ENCODE results near the gene DNAJC28.
A peak's percentile ranks its signal among the peaks of the same experiment; 100 is the strongest.
"Not testable (repeated sequence)": the region's sequence is repeated elsewhere in the genome, so short reads cannot be mapped to it uniquely, and the experiment has no call there.

Gene DNAJC28

DNA sequence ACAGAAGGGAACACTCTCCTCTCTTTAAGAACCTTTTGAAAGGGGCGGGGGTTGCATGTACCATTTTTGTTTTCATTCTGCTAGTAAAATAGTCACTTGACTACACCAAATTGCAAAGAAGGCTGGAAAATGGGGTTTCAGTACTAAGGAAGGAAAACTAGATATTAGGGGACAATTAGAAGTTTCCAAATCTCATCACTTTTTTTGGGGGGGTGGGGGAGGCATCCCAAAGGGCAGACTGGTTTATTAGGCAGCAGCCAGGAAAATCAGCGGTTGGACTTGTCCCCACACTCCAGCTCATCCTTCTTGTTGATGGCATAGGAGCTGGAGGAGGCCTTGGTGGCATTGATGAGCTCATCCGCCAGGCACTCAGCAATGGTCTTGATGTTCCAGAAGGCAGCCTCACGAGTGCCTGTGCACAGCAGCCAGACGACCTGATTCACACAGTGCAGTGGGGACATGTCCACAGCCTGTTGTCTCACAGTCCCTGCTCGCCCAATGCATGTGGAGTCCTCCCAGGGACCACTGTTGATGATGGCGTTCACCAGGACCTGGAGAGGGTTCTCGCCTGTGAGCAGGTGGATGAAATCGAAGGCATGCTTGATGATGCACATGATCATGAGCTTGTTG lies 10.1 kb downstream of the DNAJC28 start:
- DNase-seq (ENCODE audit: low read depth in 3 of 3, low spot score in 1 of 3): no peak

DNA sequence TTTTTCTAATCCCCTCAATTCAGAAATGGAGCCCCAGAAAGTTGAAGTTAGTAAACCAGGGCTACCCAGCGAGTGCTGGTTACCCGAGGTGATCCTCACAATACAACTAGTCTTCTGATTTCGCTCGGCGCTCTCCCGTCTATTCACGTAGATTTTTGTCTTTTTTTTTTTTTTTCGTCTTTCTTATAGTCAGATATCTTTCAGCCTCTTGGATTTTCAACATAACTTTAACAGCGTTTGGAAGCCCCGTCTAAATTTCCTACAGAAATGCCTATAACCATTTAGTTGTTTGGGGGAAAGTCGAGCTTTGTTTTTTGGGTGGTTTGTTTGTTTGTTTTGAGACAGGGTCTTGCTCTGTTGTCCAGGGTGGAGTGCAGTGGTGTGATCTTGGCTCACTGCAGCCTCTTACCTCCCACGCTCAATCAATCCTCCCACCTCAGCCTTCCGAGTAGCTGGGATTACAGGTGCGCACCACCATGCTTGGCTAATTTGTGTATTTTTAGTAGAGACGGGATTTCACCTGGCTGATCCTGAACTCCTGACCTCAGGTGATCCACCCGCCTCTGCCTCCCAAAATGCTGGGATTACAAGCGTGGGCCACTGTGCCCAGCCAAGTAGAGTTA lies 10.9 kb downstream of the DNAJC28 start:
- no peak for DNase-seq (ENCODE audit: low read depth in 3 of 3, low spot score in 1 of 3)

DNA sequence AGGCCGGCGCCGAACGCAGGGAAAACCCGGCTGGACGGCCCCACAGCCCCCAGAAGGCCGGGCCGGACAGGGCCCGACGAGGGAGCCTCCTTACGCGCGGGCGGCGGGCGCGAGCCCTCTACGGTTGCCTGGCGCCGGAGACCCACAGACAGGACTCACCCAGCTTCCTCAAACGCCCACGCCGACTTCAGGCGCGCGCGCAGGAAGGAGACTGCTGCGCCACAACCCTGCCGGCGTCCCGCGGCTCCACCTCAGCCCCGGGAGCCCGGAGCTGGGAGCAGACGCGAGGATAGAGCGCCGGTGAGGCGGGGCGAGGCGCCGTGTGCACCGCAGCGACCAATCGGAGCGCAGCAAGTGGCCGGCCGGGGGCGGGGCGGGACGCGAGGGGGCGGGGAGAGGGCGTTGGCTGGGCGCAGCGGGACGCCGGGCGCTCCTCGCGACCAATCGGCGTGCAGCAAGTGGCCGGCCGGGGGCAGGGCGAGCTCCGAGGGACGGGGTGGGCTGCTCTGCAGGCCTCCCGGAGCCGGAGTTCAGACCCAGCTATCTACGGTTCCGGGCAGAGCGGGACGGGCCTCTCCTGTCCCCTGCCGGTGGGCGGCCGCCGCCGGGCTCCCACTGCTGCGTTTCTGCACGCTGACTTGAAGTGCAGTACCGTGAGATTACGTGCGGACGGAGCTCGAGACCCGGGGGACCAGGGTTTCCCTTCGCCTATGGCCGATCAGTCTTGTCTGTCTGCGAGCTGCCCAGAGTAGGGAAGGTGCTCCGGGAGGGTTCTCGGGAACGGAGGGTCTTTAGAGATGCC lies 11.6 kb downstream of the DNAJC28 start, which contains the start of gene TMEM50B:
TMEM50B (minus strand) TSS at position 296 of the 802 bp plus-strand sequence. CDS start 11,089 bp downstream, outside the sequence.
- DNase-seq (ENCODE audit: low read depth in 3 of 3, low spot score in 1 of 3): peak; percentile 86 to 97 (median 94)

DNA sequence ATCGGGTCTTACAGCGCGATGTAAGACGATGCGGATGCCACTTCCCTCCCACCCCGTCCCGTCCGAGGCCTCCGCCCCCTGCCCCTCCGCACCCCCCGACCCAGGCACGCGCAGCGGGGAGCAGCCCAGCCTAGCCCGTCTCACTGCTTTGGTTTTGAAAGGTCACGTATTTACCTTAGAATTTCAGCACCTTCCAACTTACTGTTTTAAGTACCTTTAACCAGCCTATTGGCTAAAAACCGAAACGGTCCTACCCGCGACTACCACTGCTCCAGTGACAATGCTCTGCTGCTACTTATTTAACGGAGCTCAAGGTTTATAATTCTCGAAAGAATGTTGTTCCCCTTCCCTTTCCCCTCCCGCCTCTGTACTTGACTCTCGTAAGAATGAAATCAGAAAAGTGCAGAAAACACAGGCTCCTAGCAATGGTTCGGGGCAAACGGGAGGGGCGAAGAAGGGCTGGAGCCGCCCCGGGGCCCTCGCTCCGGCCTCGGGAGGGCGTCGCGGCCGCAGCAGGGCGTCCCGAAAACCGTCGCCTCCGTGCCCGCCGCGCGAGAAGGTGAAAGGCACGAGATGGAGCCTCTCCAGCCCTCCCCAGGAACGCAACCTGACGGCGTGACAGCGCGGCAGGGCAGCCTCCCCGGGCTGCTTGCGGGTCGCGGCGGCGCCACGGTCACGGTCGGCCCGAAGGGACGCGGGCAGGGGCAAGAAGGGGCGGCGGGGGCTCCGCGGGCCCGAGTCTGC lies 12.4 kb downstream of the DNAJC28 start:
- peak in 1 of 3 donors; percentile 21 for DNase-seq (ENCODE audit: low read depth in 3 of 3, low spot score in 1 of 3)

DNA sequence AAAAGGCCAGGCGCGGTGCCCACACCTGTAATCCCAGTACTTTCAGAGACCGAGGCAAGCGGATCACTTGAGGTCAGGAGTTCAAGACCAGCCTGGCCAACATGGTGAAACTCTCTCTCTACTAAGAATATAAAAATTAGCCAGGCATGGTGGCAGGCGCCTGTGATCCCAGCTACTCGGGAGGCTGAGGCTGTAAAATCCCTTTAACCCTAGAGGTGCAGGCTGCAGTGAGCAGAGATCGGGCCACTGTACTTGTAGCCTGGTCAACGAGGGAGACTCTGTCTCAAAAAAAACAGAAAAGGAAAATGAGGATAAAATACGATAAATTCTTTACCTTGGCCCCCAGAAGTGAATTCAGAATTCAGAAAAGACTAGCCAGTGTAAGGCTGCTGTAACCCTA lies 13.3 kb downstream of the DNAJC28 start:
- no peak for DNase-seq (ENCODE audit: low read depth in 3 of 3, low spot score in 1 of 3)

DNA sequence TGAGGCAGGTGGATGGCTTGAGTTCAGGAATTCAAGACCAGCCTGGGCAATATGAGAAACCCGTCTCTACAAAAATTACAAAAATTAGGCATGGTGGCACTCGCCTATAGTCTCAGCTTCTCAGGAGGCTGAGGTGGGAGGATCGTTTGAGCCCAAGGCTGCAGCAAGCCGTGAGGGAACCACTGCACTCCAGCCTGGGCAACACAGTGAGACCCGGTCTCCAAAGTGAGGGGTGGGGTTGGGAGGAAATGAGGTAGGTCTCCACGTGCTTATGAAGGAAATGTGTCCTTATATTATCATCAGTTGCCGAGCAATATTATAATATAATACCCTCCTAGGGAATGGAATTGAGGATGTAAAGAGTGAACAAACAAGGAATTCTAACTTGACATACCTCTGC lies 14.4 kb downstream of the DNAJC28 start:
- no peak for DNase-seq (ENCODE audit: low read depth in 3 of 3, low spot score in 1 of 3)

DNA sequence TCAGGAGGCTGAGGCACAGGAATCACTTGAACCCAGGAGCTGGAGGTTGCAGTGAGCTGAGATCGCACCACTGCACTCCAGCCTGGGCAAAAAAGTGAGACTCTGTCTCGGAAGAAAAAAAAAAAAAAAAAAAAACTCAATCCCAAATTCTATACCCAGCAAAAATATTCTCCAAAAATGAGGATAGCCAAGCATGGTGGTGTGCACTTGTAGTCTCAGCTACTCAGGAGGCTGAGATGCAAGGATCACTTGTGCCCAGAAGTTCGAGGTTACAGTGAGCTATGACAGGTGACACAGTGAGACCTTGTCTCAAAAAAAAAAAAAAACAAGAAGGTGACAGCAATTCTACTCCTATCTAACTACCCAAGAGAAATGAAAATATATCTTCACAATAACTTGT lies 18.2 kb downstream of the DNAJC28 start:
- no peak for DNase-seq (ENCODE audit: low read depth in 3 of 3, low spot score in 1 of 3)

DNA sequence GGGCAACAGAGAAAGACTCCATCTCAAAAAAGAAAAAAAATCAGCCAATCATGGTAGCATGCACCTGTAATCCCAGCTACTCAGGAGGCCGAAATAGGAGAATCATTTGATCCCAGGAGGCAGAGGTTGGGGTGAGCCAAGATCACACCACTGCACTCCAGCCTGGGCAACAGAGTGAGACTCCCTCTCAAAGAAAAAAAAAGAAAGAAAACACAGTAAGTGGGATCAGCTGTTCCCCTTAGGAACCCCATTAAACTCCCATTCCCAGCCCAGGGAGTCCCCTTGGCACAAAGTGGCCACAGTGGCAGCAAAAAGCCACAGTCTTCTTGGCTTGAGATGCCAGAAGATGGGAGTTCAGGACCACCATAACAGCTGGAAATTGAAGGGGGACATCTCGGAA lies 20.8 kb downstream of the DNAJC28 start:
- no peak for DNase-seq (ENCODE audit: low read depth in 3 of 3, low spot score in 1 of 3)

DNA sequence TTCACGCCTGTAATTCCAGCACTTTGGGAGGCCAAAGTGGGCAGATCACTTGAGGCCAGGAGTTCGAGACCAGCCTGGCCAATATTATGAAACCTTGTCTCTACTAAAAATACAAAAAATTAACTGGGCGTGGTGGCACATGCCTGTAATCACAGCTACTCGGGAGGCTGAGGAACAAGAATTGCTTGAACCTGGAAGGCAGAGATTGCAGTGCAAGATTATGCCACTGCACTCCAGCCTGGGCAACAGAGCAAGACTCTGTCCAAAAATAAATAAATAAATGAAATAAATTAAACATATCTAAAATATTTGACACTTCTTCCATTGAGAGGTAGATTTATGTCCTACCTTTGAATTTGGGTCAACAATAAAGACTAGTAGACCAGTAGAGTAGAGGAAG lies 22.3 kb downstream of the DNAJC28 start:
- DNase-seq (ENCODE audit: low read depth in 3 of 3, low spot score in 1 of 3): not testable (repeated sequence)

DNA sequence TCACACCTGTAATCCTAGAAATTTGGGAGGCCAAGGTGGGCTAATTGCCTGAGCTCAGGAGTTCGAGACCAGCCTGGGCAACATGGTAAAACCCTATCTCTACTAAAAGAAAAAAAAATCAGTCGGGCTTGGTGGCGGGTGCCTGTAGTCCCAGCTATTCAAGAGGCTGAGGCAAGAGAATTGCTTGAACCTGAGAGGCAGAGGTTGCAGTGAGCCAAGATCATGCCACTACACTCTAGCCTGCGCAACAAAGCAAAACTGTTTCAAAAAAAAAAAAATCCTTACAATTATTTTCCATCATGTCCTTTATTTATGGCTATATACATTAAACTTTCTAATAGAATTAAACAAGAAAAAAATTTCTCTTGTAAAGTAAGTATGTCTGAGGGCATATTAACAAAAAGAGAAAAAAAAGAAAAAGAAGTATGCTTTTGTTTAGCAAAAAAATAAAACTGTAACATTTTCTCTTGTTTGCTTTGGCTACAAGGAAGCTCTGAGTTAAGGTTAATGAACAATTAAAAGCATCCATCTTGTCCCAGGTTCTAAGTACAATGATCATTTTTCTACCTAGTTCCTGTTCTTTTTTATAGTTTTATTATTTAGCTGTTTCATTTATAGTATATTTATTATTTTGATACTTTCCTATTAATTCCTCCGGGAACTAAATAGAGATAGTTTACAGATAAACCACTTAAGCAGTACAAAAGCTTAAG lies 29.8 kb downstream of the DNAJC28 start:
- DNase-seq (ENCODE audit: low read depth in 3 of 3, low spot score in 1 of 3): no peak

DNA sequence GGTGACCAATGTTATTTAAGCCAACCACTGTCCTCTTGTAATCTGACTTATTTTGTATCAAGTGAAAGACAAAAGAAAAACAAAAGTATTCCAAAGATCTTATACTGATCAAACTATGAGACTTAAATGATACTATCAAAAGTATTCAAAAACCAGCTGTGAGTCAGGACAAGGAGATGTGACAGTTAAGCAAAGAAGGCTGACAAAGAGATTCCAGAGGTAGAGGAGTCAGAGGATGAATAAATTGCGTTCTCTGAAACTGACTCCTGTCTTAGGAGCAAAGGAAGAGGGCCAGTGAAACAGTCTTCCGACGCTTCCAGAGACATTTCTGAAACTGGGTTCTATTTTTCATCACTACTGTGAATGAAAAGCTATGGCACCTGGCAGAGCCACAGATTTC lies 32.7 kb downstream of the DNAJC28 start:
- no peak for DNase-seq (ENCODE audit: low read depth in 3 of 3, low spot score in 1 of 3)

DNA sequence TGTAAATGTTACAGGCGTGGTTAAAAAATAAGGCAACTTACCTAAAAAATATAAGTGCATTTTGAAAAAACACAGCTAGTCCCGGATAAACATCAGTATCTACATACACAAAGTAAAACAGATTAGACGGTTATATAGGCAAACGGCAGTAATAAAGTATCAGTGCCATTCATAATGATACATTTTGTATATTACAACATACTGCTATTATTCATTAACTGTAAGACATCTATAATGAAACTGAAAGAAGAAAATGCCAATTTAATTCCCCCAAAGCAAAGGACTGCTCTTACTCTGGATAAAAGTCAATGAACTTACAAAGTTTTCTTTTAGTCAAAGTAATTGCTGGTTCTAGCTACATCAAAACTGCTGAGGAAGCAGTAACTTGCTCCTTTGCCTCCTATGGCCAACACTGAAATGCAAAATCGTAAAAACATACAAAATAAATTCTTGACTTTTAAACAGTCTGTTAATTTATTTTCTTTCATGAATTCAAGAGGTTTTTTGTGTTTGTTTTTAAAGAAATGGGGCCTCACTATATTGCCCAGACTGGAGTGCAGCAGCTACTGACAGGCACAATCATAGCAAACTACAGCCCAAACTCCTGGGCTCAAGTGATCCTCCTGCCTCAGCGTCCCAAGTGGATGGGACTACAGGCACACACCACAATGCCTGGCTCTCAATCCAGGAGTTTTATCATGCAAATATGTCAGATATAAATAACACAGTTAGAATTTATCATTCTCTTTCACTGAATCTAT lies 35.6 kb downstream of the DNAJC28 start:
- DNase-seq (ENCODE audit: low read depth in 3 of 3, low spot score in 1 of 3): no peak

DNA sequence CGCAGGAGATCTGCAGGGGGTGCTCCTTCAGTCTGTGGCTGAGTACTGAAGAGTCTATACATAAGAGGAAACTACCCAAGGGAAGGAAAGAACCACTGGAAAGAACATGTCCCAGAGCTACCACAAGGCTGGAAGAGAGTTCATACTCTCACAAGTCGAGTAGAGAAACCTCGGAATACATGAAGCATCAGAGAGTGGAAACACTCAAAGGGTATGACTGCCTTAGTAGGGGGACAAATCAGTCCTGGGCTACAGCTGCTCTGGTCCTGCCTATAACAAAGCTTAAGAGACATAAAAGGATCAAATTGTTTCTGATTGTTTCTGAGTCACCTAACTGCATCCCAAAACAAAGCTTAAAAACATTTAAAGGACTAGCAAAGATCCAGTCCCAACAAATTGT lies 39.2 kb downstream of the DNAJC28 start:
- DNase-seq (ENCODE audit: low read depth in 3 of 3, low spot score in 1 of 3): no peak

DNA sequence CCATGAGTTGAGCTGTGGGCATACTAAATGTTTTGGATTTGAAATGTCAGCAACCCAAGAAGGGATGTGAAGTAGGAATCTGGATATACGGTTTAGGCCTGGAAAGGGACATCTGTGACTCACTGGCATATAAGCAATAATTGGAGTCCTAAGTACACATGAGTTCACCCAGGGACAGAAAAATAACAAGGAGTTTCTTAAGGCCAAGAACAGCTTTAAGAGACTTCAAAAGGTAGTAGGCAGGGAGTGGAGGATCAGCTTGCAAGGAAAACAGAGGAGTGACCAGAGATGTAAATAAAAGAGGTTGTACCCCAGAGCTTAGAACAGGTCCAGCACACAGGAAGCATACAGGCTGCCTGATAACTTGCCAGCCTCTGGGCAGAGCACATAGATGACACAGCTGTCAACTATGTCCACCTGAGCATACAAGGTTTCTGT lies 39.9 kb downstream of the DNAJC28 start:
- DNase-seq (ENCODE audit: low read depth in 3 of 3, low spot score in 1 of 3): no peak

DNA sequence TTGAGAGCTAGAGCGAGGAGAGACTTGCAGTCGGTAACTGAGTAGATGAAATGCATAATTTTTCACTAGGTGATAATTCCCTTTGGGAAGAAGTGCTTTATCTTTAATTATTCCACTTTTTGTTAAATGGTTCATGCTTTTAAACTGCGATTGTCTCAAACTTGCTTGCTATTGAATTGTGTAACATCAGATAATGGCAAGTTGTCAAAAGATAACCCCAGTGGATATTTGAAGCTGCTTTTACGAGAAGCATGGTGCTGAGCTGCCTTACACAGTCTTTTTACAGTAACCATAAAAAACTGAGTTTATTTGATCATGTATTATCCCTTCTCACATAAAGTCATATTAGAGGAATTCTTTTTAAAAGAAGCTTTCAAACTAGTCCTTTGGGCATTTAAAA lies 41.9 kb downstream of the DNAJC28 start:
- no peak for DNase-seq (ENCODE audit: low read depth in 3 of 3, low spot score in 1 of 3)

DNA sequence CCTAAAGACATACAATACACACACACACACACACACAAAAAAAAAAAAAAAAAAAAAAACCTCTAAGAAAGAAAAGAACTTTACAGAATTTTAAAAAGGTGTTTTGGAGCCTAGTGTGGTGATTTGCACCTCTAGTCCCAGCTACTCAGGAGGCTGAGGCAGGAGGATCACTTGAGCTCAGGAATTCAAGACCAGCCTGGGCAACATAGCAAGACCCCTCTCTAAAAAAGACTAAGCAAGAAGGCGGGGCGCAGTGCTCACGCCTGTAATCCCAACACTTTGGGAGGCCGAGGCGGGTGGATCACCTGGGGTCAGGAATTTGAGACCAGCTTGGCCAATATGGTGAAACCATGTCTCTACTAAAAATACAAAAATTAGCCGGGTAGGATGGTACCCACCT lies 44.9 kb downstream of the DNAJC28 start:
- DNase-seq (ENCODE audit: low read depth in 3 of 3, low spot score in 1 of 3): not testable (repeated sequence)

DNA sequence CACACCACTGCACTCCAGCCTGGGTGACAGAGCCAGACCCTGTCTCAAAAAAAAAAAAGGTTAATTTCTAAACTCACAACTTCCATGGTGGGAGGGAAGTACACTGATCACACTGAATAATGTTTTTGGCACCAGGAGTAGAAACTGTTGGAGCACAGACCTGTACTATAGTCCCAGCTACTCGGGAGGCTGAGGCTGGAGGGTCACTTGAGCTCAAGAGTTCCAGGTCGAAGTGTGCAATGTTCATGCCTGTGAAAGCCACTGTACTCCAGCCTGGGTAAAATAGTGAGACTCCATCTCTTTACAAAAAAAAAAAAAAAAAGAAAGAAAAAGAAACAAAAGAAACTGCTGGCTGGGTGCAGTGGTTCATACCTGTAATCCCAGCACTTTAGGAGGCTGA lies 47.0 kb downstream of the DNAJC28 start:
- DNase-seq (ENCODE audit: low read depth in 3 of 3, low spot score in 1 of 3): no peak

DNA sequence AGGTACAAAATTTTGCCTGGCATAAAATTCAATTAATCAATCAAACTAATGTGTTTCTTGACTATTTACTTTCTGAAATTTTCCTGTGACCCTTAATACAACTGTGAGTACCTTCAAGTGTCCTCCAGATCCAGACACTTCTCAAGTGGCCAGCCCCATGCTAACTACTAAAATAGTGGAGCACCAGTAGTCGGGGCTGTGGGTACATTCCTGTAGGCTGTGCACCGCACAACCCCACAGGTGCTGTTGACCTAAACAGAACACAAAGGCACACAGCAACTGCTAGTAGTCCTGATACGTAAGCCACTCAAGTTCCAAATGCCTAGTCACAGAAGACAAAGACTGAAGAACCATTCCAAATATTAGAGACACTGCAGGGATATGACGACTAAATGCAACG lies 48.3 kb downstream of the DNAJC28 start:
- no peak for DNase-seq (ENCODE audit: low read depth in 3 of 3, low spot score in 1 of 3)

DNA sequence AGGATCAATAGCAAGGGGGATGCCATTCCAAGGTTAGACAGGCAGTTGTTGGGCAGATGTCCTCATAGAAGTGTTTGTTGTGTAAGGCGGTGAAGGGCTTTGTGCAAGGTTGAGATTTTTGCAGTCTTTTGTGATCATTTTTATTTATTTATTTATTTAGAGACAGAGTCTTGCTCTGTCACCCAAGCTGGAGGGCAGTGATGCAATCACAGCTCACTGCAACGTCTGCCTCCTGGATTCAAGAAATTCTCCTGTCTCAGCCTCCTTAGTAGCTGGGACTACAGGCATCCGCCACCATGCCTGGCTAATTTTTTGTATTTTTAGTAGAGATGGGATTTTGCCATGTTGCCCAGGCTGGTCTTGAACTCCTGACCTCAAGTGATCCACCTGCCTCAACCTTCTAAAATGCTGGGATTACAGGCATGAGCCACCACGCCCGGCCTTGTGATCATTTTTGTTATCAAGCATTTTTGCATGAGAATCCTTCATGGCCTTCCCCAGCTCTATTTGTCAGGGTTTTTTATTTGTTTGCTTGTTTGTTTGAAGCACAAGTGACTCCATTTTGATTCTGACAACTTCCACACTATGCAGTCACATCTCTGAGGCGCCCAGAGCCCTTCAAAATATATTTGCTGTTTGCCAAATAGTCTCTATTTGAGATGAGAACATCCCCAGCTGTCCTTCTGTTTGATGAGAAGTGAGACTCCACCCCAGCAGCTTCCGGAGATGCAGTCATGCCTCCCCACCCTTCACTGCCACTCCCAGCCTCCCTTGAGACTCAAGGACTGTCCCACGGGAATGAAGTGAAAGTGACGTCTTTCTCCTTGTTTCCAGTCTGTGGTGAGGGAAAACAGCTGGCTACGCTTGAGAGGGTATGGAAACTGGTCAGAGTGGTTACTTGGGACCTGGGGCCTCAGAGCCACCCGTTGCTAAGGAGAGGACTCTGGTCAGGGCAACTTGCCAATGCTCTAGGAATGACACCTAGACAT lies 49.7 kb downstream of the DNAJC28 start:
- no peak for DNase-seq (ENCODE audit: low read depth in 3 of 3, low spot score in 1 of 3)
